ENCODE measurements around the gene POLD3. TPM values are rescaled to one million over a fixed set of nuclear protein-coding genes. Genes with fewer than 3 reads are reported as not detected.
"Not testable (repeated sequence)": the region's sequence is repeated elsewhere in the genome, so short reads cannot be mapped to it uniquely, and the experiment has no call there.

POLD3 gene
- total RNA-seq, 1 donor from 2014 or later, result 8.9 TPM

GRCh38 chr11:74577624-74578396 lies 14.6 kb upstream of the POLD3 start:
- DNase-seq, result no peak
- no peak for ATAC-seq
- intact Hi-C loops (cut with micrococcal nuclease), result no loop called here

GRCh38 chr11:74579577-74580270 lies 12.7 kb upstream of the POLD3 start:
- intact Hi-C loops (cut with micrococcal nuclease), result no loop called here
- no peak for ATAC-seq
- no peak for DNase-seq

- intact Hi-C loops (cut with micrococcal nuclease), result no loop called here
- DNase-seq (no peak), ATAC-seq (no peak)
Observed at GRCh38 chr11:74581954-74582547, 10.3 kb upstream of the POLD3 start.

GRCh38 chr11:74583024-74583624 lies 9.3 kb upstream of the POLD3 start:
- DNase-seq (no peak), ATAC-seq (no peak)
- intact Hi-C loops (cut with micrococcal nuclease), result no loop called here

GRCh38 chr11:74590492-74590891 lies 1.9 kb upstream of the POLD3 start:
- DNase-seq; intact Hi-C loops (cut with micrococcal nuclease); ATAC-seq: not testable (repeated sequence)

GRCh38 chr11:74592063-74592440 lies 330 bp upstream of the POLD3 start:
- ATAC-seq (peak; percentile 38), DNase-seq (no peak)
- intact Hi-C loops (cut with micrococcal nuclease), result no loop called here

GRCh38 chr11:74593463-74593862 lies 1.1 kb downstream of the POLD3 start:
- ATAC-seq (no peak), DNase-seq (no peak)
- intact Hi-C loops (cut with micrococcal nuclease), result no loop called here

GRCh38 chr11:74602637-74603556 lies 10.5 kb downstream of the POLD3 start:
- DNase-seq, result no peak
- intact Hi-C loops (cut with micrococcal nuclease), result no loop called here
- ATAC-seq, result no peak

- DNase-seq (no peak), ATAC-seq (no peak)
- intact Hi-C loops (cut with micrococcal nuclease), result no loop called here
Observed at GRCh38 chr11:74603845-74604244, 11.5 kb downstream of the POLD3 start.

GRCh38 chr11:74604311-74604710 lies 11.9 kb downstream of the POLD3 start:
- ATAC-seq (no peak), DNase-seq (no peak)
- intact Hi-C loops (cut with micrococcal nuclease), result no loop called here

- DNase-seq (no peak), ATAC-seq (no peak)
- intact Hi-C loops (cut with micrococcal nuclease), result no loop called here
Observed at GRCh38 chr11:74605403-74605802, 13.0 kb downstream of the POLD3 start.

- DNase-seq, result no peak
- ATAC-seq, result no peak
- intact Hi-C loops (cut with micrococcal nuclease), result no loop called here
Observed at GRCh38 chr11:74608431-74608830, 16.0 kb downstream of the POLD3 start.

- DNase-seq (no peak), ATAC-seq (peak; percentile 53)
- intact Hi-C loops (cut with micrococcal nuclease), result no loop called here
Observed at GRCh38 chr11:74611369-74611861, 19.0 kb downstream of the POLD3 start.

GRCh38 chr11:74612877-74613276 lies 20.5 kb downstream of the POLD3 start:
- DNase-seq (no peak), ATAC-seq (no peak)
- intact Hi-C loops (cut with micrococcal nuclease), result no loop called here

GRCh38 chr11:74615311-74615710 lies 22.9 kb downstream of the POLD3 start:
- intact Hi-C loops (cut with micrococcal nuclease), result no loop called here
- DNase-seq, result no peak
- ATAC-seq, result peak; percentile 32

- intact Hi-C loops (cut with micrococcal nuclease), result no loop called here
- no peak for ATAC-seq
- DNase-seq, result no peak
Observed at GRCh38 chr11:74615988-74616387, 23.6 kb downstream of the POLD3 start.

- ATAC-seq (no peak), DNase-seq (no peak)
- intact Hi-C loops (cut with micrococcal nuclease), result no loop called here
Observed at GRCh38 chr11:74620531-74620930, 28.1 kb downstream of the POLD3 start.

- DNase-seq (no peak), ATAC-seq (no peak)
- intact Hi-C loops (cut with micrococcal nuclease), result no loop called here
Observed at GRCh38 chr11:74626130-74626529, 33.7 kb downstream of the POLD3 start.

- ATAC-seq (no peak), DNase-seq (no peak)
- intact Hi-C loops (cut with micrococcal nuclease), result no loop called here
Observed at GRCh38 chr11:74626604-74627003, 34.2 kb downstream of the POLD3 start.

All from left ventricle myocardium superior (tissue), 1 donor.